Suppressor macrophage (primary cell): ENCODE data around the gene PIAS3.

Source experiments
- DNase-seq, 4 experiments: peaks; one replicate each; pipeline ENCODE4 v3.0.0-alpha.2; 2020 to 2022
- total RNA-seq, 17 experiments: gene quantifications; one replicate each; lab custom pipeline; 2026; ENCODE audit warnings: mixed read lengths in 6 of 17, inconsistent platforms in 3 of 17; lab: John Stamatoyannopoulos, UW

PIAS3 gene
- total RNA-seq, result 4.8 to 15.5 (median 7.9) reads per million in 17 experiments

DNA sequence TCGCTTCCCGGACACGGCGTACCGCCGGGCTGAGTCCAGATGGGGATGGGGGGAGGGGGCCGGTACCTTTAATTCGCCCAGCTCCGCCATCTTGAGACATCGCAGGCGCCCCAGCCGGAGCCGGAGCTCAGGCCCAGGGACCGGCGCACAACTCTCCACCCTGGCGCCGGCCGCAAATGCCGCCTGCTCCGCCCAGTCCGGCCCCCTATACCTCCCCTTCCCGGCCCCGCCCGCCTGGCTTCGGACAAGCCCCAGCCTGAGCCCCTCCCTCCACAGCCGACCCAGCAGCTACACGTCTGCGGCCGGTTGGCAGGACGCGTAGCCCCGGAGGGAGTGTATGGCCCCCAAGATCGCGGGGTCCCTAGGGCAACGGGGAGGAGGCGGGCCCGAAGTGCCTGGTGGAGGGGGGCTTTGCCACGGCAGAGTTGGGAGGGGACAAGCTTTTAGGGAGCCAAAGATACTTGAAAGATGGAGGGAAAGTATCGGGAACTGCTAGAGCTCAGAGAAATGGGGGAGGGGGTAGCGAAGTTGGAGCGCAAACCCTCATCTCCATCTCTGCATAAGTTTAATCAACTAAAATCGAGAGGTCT is at the start of gene PIAS3:
Gene PIAS3 (minus strand): TSS at position 181 of the 590 bp plus-strand sequence. CDS start 91 bp downstream, at position 90.
- DNase-seq, result peak; percentile 93 to 98 (median 96)

DNA sequence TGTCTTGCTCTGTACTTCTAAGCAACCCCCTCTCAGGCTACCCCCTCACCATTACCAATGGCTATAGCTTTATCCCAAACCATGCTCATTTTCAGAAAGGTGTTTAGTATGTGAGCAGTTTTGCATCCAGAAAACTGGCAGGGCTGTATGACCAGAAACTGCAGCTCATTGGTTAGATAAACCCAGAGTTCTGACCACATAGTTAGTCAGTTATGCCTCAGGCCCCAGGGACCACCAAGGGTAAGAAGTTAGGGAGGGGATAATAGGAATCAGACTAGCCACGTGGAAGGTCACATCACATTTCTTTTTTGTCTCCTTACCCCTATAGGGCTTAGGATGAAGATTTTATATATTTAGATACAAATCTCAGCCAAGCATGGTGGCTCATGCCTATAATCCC is 49.8 kb upstream of the PIAS3 start:
- no peak for DNase-seq

DNA sequence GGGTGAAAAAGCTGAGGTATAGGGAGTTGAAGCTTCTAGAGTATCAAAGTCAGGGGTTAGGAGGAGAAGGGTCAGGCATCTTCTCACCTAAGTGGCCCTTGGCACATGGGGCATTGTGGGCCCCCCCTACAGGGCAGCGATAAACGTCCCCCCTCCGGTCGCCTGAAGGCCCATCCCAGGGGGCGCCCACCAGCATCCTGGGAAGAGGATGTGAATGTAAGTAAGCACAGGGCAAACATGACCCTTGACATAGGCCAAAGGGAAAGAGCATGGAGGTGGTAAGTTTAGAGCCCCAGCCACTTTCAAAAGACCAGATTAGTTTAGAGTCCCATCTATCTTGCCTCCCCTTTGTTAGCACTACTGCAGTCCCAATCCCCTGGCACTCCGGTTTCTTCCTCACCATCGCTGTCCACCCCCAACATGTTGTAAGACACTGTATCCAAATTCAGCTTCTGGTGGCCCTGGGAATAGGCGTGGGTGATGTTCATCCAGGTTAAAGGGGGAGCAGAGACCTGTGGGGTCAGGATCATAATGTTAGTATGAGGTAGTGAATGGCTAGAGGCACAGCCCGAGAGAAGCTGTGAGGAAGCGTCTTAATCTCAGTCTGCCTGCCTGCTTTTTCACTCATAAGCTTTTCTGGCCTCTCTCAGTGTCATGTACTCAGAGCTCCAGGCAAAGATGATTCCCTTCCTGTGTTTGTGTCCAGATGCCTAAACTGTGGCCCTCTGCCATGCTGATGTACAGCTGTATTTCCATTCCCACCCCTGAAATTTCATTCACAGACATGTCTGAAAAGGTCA is 48.3 kb upstream of the PIAS3 start:
- no peak for DNase-seq

DNA sequence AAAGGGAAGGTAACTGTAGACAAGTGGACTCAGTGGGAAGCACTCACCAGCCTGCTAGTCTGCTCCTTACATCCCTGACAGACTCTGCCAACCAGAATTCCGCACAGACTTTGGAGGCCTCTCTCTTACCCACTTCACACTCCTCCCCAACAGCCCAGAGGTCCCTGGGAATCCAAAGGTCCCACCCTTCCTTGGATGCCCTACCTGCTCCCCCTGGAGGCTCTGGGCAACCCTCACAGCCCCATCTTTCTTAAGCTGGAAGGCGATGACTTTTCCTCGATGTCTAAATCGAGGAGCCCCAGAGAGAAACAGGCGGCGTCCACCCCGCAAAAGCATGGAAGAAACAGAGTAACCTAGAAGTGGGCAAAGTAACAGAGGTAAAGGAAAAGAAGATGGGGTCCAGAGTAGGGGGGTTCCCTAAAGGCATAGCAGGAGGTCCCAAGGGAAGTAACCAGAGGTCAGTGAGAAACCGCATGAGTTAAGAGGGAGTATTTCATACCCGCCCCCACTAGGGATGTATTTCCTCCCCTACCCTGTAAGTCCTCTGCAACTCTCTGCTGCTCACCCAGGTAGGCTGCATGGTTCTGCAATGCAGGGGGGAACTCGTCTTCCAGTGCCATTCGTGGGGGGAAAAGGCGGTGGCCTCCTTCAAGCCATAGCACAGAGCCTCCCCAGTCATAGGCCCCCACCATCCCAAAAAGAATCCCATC is 42.6 kb upstream of the PIAS3 start:
- DNase-seq, result no peak

DNA sequence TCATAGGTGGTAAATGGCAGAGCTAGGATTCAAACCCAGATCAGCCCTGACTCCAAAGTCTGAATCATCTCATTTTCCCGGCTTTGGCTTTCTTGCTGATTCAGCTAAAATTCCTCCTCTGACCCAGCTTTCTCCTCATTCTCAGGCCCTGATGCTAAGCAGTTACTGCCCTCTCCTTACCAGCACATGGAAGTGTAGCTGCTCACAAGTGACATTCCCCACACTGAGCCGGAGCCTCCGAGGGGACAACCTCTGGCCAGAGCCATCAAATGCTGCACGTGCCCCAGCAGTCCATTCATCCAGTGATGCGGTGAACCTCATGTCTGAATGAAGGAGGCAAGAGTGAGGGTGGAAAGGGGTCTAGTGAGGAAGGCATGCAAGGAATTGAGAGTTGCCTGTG is 39.9 kb upstream of the PIAS3 start:
- DNase-seq, result no peak

DNA sequence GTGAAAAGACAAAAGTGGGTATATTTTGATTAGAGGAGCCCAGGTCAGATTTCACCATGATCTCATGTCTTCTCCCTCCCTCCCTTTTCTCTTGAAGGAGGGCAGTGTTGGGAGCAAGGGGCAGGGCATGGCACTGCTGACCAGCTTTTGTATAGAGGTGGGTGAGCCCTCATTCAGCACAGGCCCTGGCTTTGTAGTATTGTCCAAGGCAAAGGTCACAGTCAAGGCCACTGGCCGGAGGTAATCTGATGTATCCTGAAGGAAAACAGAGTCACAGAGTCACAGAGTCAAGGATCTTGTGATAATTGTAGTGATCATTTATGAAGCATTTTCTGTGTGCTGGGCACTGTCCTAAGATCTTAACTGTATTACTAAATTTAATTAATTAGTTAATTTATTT is 39.1 kb upstream of the PIAS3 start:
- no peak for DNase-seq

DNA sequence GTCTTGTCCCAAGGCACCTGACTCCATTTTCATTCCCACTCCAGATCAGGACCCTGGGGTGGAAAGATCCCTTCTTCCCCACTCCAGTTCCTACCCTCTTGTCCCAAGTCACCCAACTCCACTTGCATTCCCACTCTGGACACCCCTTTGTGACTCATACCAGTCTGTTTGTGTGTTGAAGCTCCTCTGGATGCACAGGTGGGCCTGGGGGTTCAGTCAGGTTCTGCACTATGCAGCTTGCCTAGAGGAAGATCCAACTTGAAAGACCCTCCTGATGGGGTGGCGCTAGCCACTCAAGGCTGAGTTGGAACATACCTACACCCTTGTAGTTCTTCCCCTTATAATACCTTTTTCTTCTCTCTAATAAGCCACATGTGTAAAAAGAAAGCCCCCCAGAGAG is 36.6 kb upstream of the PIAS3 start:
- DNase-seq, result no peak

DNA sequence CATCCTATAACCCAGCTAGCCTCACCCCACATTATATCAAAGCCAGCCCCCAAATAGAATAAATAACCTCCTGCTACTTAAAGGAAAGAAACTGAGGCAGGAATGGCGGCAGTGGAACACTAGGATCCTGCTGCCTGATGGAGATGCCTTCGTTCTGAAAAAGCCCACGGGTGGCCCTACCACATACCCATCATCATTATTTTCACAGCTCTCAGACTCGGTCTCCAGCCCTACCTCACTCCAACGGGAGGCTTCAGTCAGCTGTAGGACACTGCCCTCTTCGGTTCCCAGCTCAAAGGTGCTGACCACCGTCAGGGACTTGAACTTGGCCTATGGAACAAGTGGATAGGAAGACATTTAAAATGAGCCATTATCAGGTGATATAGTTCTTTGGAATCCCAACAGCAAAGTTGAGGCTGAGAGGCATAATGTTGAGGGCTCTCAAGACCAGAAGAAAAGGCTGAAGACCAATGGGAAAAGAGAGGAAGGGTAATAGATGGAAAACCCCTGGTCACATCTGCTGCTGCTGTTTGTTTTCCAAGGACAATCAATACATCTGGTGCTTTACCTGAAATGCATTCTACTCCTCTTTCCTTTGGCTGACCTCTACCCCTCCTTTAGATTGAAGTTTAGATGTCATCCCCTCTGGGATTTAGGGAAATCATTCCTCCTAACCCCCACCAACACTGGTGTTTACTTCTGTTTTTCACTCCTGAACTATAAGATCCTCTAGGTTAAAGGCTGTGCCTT is 34.6 kb upstream of the PIAS3 start:
- DNase-seq, result no peak

DNA sequence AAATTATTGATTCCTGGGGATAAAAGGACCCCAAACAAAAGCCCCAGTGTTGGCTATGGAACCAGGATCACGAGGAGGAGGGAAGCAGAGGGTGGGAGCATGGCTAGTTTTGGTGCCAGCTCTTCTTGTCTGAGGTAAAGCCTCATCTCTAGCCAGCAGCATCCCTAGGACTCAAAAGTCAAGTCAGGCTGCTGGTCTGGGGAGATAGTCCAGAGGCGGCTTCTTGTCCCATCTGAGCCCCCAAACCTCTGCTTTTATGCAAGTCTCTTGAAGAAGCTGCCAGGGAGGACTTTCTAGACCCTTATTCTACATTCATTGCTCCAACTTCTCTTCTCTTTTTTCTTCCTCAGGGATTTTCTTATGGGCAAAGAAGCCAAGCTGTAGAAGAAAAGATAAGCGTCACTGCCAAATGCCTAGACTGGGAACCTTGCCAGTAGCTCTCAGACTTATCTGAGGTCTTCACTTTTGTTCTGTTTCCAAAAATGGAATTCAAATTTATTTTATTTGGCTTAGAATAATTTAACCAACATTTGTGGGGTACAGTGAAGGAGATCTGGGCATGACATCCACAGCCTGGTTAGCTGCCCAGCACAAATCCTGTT is 33.7 kb upstream of the PIAS3 start:
- DNase-seq, result no peak

DNA sequence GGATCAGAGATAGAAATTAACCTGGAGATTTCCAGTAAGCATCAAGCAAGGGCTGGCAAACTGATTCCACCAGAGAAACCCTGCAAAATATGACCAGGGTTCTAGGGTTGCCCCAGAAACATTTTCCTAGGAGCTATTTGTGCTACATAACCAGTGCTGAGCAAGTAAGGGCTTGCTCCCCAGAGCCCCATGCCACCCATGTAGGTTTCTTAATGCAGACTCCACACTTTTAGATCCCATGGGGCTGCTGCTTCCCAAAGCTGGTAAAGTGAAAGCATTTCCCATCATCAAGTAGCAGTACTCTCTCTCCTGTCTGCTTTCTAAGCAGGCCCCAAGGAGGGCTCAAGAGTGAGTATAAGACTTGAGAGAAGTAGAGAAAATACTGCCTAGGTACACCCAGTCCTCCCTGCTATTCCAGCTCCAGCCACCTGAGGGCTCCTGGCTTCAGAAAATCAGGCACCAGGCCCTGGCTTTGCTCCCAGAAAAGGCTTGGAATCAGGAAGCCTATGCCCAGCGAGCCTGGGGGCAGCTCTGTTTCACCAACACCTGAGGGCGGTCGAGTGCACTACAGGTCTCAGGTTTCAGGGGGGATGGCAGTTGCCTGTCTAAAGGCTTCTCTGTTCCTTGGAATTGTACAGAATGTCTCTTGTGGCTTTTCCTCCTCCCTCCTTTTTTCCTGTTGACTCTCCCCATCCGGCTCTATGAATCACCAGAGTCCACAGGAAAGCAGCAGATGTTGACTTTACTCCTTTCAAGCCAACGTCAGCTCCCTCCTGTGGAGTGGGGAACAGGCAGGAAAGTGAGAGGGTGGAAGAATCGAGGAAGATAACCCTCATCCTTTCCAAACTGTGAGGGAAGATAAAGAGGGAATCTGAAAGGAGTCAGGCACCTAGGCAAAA is 33.0 kb upstream of the PIAS3 start:
- peak; percentile 80 to 89 (median 81) for DNase-seq

DNA sequence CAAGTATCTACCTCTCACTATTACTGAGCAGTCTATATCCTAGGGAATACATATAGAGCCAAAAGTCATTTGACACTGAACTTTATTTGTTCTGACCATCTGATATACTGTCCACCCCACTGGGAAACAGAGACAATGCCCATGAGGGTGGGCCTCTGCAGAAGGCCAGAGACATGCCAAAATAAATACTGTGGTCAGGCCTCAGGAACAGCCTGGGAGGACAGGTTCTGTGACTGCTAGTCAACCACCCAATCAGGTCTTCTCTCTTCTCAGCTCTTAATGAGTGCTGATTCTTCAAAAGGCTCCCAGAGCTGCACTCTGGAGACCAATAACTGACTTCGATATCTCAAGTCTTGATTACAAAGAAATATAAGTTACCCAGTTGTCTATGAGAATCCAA is 32.3 kb upstream of the PIAS3 start:
- no peak for DNase-seq

DNA sequence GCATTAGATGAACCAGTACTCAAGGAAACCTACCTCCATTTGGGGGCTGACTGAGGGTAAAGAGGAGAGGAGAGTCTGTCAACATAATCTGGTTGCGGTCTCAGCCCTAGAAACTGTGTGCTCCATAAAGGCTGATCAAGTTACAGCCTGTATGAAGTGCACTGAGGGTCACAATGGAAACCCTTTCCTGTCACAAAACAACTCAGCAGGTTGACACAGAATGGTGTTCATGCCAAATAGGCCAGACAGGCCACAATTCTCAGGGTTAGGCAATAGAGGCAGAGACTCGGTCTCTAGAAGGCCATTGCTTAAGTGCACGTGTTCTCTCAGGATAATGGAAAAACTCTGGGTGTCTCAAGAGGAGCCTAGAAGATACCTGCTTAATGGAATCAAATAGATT is 30.8 kb upstream of the PIAS3 start:
- no peak for DNase-seq

DNA sequence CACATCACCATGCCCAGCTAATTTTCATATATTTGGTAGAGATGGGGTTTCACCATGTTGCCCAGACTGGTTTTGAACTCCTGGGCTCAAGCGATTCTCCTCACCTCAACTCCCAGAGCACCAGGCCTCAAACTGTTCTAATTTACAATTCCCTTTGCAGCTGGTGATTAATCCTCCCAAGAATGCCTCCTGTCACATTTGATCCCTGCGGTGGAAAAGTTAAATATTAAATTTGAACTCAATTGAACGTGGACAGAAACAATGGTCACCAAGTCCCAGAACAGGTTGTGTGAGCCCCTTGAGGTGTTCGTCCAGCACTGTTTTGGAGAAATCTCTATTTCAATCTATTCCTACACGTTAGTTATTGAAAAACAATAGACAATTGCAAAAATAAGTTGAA is 28.8 kb upstream of the PIAS3 start:
- no peak for DNase-seq

DNA sequence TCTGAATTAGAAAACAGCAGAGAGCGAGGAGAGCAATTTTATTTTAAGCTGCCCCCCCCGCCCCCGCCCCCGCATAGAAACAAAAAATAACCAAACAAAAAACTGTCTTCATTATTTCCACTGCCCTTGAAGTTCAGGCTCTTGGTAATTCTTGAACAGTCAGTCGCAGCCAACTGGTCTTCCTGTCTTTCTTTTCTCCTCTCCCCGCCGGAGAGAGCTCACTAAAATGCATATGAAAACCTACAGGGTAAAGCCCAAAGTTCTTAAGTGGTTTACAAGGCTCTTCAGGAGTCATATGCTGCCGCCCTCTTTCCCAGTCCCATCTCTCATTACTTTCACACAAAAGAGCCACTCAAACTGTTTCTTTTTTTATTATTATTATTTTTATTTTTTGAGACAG is 27.9 kb upstream of the PIAS3 start:
- DNase-seq, result no peak

DNA sequence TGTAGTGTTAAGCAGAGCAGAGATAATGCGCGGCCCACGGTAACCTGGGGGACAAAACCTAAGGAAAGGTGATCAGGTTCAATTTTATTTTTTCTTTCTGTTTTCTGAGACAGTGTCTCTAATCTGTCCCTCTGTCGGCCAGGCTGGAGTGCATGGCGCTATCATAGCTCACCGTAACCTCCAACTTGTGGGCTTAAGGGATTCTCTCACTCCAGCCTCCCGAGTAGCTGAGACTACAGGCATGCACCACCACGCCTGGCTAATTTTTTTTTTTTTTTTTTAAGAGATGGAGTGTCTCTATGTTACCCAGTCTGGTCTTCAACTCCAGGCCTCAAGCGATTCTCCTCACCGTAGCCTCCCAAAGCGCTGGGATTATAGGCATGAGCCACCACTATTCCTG is 27.5 kb upstream of the PIAS3 start:
- DNase-seq, result no peak

DNA sequence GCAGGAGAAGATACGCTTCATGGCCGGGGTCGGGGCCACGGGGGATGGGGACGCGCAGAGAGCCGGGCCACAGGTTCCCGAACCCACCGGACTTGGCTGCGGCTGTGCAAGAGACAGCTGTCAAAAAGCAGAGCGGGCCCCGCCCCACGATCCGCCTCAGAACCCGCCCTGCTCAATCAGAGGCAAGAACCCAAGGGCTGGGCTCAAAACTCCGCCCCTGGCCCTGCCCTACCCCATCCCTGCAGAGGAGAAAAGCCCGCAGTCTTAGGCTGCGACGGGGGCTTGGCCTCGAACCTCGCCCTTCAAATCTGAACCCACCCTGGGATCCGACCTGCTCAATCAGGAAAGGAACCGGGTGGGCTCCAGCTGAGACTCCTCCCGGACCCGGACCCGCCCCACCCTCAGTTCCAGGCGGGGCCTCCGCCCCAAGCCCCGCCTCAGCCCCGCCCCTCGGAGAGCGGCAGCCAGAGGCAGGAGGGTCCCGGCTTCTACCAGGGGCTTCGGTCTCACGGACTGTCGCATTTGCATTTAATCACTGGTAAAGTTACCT is 26.9 kb upstream of the PIAS3 start, which contains the start of gene ANKRD35:
Gene ANKRD35 (minus strand): TSS at position 129 of the 550 bp plus-strand sequence. CDS start 108 bp downstream, at position 21.
- peak; percentile 82 to 92 (median 86) for DNase-seq

DNA sequence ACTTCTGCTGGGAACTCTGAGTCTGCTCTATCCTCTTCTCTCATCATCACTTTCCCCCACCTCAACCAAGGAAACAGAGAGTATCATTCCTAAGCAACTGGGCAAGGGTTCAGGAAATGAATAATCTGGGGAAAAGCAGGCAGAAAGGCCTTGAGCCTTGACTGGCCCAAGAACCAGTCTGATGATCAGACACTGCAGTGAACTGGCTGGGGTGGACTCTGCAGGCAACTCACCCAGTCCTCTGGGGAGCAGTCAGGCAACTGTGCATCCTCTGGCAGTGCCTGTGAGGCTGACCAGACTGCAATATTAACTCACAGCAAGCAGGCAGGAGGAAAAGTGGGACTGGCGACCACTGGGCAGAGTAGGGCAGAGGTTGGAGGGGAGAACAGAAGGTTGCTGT is 25.8 kb upstream of the PIAS3 start:
- no peak for DNase-seq

DNA sequence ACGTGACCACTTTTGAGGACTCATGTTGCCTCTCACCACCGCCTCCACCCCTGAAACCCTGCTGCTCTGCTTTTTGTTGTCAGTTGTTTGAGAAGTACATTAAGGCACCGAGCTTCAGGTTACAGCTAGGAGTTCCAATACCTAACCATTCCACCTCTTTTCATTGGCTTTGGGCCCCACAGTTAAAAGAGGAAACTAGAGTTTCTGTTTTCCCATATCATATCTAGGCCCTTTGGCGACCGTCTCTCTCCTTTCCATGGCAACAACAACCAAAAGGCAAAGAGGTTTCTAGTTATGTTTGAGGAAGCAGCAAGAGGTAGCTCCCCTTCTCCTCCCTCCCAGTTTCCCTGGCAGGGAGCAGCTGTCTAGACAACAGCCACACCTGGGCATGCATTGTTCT is 20.9 kb upstream of the PIAS3 start:
- DNase-seq, result peak in 2 of 4 experiments; percentile 15 to 19

DNA sequence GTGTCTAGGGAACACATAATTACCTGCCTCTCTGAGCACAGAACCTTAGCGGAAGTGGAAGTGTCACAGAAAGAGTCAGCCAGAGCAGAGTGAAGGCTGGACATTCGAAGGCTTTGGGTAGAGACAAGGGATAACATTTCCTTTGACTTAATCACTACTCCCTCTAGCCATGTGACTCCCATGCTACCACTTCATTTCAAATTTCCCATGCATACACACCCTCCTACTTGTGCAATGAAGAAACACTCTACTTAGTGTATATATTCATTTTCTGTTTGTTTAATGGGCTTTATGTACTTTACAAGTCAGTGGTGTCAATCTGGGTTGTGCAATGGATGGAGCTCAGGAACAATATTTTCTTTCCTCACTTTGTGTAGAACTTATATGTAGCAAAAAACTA is 19.8 kb upstream of the PIAS3 start:
- DNase-seq, result no peak

DNA sequence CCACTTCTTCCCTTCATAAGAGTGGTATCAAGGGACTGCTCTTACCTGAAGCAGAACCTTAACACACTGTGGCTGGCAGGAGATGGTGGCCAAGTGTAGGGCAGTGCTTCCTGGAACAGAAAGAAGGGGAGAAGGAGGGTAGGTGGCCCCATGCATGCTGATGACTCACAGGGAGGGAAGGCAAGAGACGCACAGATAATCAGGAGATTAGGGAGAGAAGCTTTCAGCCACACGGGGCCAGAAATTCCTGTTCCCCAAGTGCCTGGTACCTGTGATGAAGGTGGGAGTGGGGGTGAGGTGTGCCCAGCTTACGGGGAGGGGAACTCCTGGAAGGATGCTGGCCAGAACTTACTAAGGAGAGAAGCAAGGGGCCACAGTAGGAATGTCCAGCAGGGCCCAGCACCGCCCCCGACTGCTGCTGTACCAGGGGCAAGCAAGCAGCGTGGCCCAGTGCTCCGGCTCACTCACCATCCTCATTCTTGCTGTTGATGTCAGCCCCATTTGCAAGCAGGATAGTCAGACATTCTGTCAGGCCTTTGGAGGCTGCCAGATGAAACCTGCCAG is 19.1 kb upstream of the PIAS3 start:
- no peak for DNase-seq

DNA sequence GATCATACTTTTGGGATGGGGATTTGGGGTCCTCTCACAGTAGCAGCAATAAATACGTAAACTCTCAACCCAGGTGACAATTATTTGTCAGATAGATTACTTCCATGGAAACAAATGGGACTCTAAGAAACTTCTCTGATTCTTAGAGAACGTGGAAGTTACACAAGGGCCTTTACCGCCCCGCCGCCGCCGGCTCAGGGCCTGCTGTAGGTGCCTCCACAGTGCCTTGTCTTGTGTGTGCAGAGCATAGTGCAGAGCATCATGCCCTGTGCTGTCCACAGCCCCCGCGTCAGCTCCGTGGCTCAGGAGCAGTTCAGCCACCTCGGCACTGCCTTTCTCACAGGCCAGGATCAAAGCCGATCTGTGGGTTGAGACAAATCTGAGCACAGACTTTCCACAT is 15.8 kb upstream of the PIAS3 start:
- DNase-seq, result peak in 2 of 4 experiments; percentile 20 to 40
